Measurements from ENCODE around the gene PPAT.

DNA sequence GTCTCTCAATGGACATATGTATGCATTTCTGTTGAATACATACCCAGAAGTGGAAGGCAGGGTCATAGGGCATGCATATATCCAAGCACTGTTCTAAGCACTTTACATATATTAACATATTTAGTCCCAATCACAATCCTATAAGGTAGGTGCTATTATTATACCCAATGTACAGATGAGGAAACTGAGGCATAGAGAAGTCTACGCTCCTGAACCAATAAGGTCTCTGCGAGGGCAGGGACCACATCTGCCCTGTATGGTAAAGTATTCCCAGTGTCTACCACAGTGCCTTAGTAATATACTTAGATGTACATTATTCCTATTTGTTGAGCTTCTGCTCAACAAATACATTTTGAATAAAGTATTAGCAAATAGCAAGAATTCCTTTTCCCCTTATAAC, 5.2 kb downstream of the PPAT start:
- TF ChIP-seq, protein P1, sequence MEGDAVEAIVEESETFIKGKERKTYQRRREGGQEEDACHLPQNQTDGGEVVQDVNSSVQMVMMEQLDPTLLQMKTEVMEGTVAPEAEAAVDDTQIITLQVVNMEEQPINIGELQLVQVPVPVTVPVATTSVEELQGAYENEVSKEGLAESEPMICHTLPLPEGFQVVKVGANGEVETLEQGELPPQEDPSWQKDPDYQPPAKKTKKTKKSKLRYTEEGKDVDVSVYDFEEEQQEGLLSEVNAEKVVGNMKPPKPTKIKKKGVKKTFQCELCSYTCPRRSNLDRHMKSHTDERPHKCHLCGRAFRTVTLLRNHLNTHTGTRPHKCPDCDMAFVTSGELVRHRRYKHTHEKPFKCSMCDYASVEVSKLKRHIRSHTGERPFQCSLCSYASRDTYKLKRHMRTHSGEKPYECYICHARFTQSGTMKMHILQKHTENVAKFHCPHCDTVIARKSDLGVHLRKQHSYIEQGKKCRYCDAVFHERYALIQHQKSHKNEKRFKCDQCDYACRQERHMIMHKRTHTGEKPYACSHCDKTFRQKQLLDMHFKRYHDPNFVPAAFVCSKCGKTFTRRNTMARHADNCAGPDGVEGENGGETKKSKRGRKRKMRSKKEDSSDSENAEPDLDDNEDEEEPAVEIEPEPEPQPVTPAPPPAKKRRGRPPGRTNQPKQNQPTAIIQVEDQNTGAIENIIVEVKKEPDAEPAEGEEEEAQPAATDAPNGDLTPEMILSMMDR (IDR thresholded peaks at IDR 0.05): no peak
- no peak for TF ChIP-seq POLR2A (IDR thresholded peaks at IDR 0.05)
